ENCODE measurements around the gene IGF2R.

IGF2R gene

GRCh38 chr6:160028487-160029275, 59.8 kb downstream of the IGF2R start:
- DNase-seq = no peak

- no peak for DNase-seq
Measured at GRCh38 chr6:160029525-160029924, 60.6 kb downstream of the IGF2R start.

- no peak for DNase-seq
Measured at GRCh38 chr6:160030103-160030502, 61.2 kb downstream of the IGF2R start.

DNA sequence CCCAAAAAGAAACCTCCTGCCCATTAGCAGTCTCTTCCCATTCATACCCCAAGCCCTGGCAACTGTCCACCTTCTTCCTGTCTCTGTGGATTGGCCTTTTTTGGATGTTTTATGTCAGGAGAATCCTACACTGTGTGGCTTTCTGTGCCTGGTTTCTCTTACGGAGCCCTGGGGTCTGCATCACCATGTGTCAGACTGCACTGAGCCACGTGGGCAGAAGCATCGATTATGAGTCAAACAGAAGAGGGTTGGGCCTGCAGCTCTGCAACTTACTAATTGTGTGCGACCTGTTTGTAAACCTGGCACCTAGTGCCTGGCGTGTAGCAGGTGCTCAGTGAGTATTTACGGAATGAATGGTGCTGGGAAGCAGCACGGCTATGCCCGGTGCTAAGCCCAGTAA, 62.6 kb downstream of the IGF2R start:
- no peak for DNase-seq

DNA sequence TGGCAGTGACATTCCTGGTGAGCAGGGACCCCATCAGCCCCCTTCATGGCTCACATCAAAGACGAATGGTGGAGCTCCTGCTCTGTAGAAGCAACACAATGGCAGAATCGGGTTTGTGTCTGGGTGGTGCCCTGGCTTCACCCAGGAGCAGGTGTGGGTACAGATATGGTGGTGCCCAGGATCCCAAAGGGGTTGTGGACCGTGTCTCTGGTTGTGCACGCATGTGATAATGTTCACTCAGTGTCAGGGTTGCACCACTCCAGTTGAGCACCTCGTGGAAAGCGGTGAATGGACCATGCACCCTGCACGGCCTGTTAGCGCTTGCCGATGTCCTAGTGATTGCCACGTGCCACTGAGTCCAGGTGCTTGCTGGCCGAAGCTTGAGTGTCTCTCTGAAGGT, 63.0 kb downstream of the IGF2R start:
- no peak for DNase-seq

DNA sequence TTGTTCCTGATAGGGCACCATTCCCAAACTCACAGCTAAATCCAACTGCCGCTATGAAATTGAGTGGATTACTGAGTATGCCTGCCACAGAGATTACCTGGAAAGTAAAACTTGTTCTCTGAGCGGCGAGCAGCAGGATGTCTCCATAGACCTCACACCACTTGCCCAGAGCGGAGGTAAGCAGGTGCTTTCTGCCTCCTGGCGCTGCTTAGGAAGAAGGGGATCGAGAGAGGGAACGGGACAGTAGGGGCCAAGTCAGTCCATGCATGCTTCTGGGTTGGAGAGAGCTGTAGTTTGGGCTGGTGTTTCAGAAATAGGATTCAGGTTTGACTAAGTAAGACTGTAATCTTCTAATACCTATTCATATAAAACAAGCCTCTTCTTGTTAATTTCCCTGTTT, 63.7 kb downstream of the IGF2R start:
- no peak for DNase-seq

DNA sequence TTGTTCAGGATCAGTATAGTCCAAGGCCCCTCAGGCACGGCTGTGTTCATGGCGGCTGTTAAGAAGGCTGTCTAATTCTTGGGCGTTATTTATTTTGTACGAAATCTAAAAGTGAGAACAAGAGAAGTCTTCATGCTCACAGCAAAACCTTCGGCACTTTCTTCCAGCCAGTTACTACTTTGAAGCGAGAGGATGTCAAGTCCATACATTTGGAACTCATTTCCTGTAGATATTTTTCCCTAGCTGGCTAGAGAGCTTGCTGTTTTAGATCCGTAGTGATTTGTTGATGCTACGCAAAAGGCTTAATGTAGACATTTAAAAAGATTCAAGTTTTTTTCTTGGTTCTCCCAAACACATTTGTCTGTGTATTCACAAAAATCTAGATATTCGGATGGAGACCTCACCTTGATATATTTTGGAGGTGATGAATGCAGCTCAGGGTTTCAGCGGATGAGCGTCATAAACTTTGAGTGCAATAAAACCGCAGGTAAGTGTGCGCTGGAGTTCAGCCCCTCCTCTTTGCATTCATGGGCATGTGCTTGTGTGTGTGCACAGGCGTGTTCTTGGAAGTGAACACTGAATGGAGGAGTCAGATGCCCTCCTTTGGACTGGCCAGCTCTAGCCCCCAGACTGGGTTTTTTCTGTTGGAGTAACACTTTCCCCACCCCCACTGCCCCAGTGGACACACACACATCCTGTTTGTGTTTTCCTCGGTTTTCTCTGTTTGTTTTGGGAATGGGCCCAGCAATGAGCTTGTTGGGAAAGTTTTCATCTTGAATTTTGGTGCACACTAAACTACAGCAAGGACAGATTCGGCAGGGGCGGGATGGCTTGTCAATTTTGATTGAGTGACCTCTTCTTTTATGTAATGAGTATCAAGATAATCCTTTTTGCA, 65.4 kb downstream of the IGF2R start:
- no peak for DNase-seq

GRCh38 chr6:160035241-160035640, 66.4 kb downstream of the IGF2R start:
- DNase-seq = no peak

- no peak for DNase-seq
Measured at GRCh38 chr6:160035693-160036330, 66.9 kb downstream of the IGF2R start.

- no peak for DNase-seq
Measured at GRCh38 chr6:160036331-160036695, 67.4 kb downstream of the IGF2R start.

DNA sequence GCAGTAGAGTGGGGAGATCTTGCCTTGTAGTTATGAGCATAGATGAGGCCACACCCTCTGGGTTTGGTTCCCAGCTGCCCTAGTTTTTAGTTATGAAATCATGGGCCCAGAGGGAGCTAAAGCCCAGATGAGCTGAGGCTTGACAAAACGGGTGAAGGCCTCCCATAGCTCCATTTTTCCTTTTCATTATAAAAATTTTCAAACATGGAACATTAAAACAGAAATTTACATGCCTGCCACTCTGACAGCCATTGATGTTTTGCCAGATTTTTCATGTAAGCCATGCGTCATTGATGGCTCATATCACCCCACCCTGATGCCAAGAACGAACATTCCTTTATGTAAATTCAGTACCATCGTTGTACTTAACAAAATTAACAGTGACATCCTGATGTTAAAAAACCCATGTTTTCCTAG, 67.9 kb downstream of the IGF2R start:
- DNase-seq = no peak

GRCh38 chr6:160038479-160038878, 69.6 kb downstream of the IGF2R start:
- no peak for DNase-seq

DNA sequence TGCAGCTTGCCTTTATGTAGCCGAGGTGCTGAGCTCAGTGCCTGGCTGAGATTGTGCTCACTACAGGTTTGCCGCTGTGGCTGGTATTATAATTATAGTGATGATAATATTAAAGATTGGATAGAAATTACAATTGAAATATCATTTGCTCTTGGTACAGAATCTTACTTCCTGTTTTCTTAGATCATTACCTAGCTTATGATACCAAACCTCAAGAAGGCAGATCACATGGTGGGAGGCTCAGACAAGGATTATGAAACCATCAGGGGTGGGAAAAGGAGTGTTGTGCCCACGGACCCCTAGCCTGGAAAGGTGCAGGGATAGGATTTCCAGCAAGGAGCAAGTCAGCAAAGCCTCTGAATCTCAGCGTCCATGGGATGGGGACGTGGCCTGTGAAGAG, 70.6 kb downstream of the IGF2R start:
- DNase-seq = no peak

DNA sequence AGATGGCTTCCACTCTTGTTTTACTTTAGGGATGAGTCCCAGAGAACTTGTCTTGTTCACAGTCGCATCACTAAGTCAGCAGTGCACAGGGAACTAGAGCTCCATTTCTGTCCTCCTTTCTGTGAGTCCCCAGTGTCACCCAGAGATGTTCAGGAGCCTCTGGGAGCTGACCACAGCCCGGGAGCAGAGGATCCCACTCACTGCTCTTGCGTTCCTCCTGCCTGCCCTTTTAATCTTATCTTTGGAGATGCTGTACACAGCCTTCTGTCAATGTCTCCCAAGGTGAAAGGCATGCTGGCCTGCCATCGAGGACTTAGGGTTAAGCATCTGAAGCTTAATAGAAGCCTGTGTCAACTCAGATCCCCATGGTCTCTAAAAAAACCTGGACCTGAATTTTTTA, 71.2 kb downstream of the IGF2R start:
- no peak for DNase-seq

DNA sequence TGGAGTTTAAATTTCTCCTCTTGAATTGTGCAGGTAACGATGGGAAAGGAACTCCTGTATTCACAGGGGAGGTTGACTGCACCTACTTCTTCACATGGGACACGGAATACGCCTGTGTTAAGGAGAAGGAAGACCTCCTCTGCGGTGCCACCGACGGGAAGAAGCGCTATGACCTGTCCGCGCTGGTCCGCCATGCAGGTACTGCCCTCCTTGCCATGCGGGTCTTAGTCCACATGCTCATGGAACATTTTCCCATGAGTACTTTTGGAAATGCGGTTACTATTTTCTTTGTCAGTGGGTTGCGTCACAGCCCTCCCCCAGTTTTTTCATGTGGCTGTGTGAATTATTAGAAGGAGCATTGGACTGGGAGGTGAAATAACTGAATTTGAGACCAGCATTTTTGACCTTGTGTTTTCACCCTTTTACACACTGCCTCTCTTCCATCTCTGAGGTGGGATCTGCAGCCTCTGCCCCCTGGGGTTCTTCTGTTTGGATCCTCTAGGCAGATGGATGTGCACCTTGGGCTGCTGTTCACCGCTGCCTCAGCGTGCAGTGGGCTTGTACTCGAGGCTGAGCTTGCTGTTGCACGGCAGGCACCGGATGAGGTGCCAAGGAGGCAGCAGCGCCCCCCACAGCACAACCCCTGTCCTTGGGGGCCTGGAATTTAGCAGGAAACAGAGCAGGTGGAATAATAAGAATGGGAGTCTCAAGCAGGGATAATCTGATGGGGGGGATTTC, 71.8 kb downstream of the IGF2R start:
- no peak for DNase-seq

GRCh38 chr6:160041608-160042007, 72.7 kb downstream of the IGF2R start:
- peak in 3 of 6 experiments; percentile 8 to 15 (median 11) for DNase-seq

- DNase-seq = no peak
Measured at GRCh38 chr6:160042014-160042773, 73.3 kb downstream of the IGF2R start.

DNA sequence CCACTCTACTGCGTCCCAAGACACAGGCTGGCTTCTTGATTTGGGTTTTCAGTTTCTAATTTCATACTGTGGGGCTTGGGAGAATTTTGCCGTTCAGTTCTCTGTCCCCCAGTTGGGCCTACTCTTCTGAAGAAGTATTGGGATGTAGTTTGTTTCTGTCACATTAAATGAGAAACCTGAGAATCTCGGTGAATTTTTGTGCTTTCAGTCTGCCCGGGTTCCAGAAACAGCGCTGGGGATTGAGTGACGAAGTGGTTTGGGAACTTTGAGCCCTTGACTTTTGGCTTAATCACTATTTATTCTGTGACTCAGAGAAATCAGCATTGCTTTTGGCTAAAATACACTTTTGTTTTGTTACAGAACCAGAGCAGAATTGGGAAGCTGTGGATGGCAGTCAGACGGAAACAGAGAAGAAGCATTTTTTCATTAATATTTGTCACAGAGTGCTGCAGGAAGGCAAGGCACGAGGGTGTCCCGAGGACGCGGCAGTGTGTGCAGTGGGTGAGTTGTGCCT, 74.0 kb downstream of the IGF2R start:
- DNase-seq = no peak

GRCh38 chr6:160043784-160044183, 74.9 kb downstream of the IGF2R start:
- no peak for DNase-seq

GRCh38 chr6:160044687-160045086, 75.8 kb downstream of the IGF2R start:
- DNase-seq = no peak

DNA sequence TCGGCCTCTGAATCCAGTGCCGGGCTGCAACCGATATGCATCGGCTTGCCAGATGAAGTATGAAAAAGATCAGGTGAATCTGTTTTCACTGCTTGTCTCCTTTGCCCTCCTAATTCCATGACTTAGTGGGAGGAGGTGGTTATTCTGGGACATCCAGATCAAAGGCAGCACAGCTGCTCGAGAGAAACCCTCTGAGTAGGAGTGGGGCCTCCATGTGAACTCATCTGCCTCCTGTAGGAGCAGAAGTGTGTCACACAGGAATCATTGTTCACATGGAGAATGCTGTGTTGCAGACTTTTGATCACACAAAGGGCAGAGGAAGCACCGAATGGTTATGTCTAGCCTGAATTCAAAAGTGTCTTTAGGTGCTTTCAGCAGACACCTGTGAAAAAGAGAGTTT, 79.6 kb downstream of the IGF2R start:
- DNase-seq = no peak

- no peak for DNase-seq
Measured at GRCh38 chr6:160049346-160049745, 80.5 kb downstream of the IGF2R start.
